HEK293T (cell line): ENCODE measurements around the gene COX6A2.
"Not testable (repeated sequence)": the region's sequence is repeated elsewhere in the genome, so short reads cannot be mapped to it uniquely, and the experiment has no call there.

ENCODE experiments used
- CTCF ChIA-PET: fragments of 350-600 bp; formaldehyde crosslinking; extraction: SDS; loops from one replicate; lab custom pipeline; 2021; ENCODE audit warnings: antibody characterized with exemption, inconsistent platforms; lab: Yijun Ruan, JAX
- POLR2A ChIA-PET: fragments of 350-600 bp; formaldehyde crosslinking; extraction: SDS; loops from one replicate; lab custom pipeline; 2020; ENCODE audit warnings: antibody characterized with exemption, inconsistent platforms; lab: Yijun Ruan, JAX
- DNase-seq: peaks from one replicate; pipeline ENCODE4 v3.0.0; 2012; ENCODE audit warnings: mixed read lengths; ENCODE audit errors: extremely low spot score
- ARNT ChIP-seq: fragments of 450-650 bp; IDR thresholded peaks from 2 replicates; pipeline ENCODE4 v1.6.1; 2017; ENCODE audit warnings: mild to moderate bottlenecking
- BHLHE40 ChIP-seq: fragments of 450-650 bp; IDR thresholded peaks from 2 replicates; pipeline ENCODE4 v1.6.1; 2016; ENCODE audit warnings: mild to moderate bottlenecking, moderate library complexity, borderline replicate concordance
- CTBP1 ChIP-seq: fragments of 450-650 bp; IDR thresholded peaks from 2 replicates; pipeline ENCODE4 v1.6.1; 2016; ENCODE audit warnings: borderline replicate concordance
- ELF4 ChIP-seq: fragments of 450-650 bp; IDR thresholded peaks from 2 replicates; pipeline ENCODE4 v1.6.1; 2017; ENCODE audit warnings: antibody characterized with exemption
- FOXA1 ChIP-seq: fragments of 450-650 bp; IDR thresholded peaks from 2 replicates; pipeline ENCODE4 v1.6.1; 2016; ENCODE audit warnings: mild to moderate bottlenecking
- FOXK2 ChIP-seq: fragments of 450-650 bp; IDR thresholded peaks from 2 replicates; pipeline ENCODE4 v1.6.1; 2016; ENCODE audit warnings: mild to moderate bottlenecking
- FOXM1 ChIP-seq: fragments of 450-650 bp; IDR thresholded peaks from 2 replicates; pipeline ENCODE4 v1.6.1; 2017; ENCODE audit warnings: mild to moderate bottlenecking, borderline replicate concordance
- HDGF ChIP-seq: fragments of 450-650 bp; IDR thresholded peaks from 2 replicates; pipeline ENCODE4 v1.6.1; 2017; ENCODE audit warnings: antibody characterized with exemption, borderline replicate concordance
- L3MBTL2 ChIP-seq: fragments of 450-650 bp; conservative IDR thresholded peaks from 2 replicates; pipeline ENCODE4 v1.6.1; 2016; ENCODE audit warnings: mild to moderate bottlenecking
- LEF1 ChIP-seq: fragments of 450-650 bp; IDR thresholded peaks from 2 replicates; pipeline ENCODE4 v1.6.1; 2017; ENCODE audit warnings: mild to moderate bottlenecking, borderline replicate concordance
- NFRKB ChIP-seq: fragments of 450-650 bp; IDR thresholded peaks from 2 replicates; pipeline ENCODE4 v1.6.1; 2016; ENCODE audit warnings: mild to moderate bottlenecking, moderate library complexity
- SP1 ChIP-seq: fragments of 450-650 bp; IDR thresholded peaks from 2 replicates; pipeline ENCODE4 v1.6.1; 2017
- SUZ12 ChIP-seq: fragments of 450-650 bp; IDR thresholded peaks from 2 replicates; pipeline ENCODE4 v1.6.1; 2016; ENCODE audit warnings: mild to moderate bottlenecking
- TARDBP ChIP-seq: fragments of 450-650 bp; IDR thresholded peaks from 2 replicates; pipeline ENCODE4 v1.6.1; 2016
- ZNF384 ChIP-seq: fragments of 450-650 bp; IDR thresholded peaks from 2 replicates; pipeline ENCODE4 v1.6.1; 2016
- TF ChIP-seq, protein P1 (sequence below): fragments of 450-650 bp; IDR thresholded peaks from 2 replicates; pipeline ENCODE4 v1.6.1; 2016

COX6A2 gene

DNA sequence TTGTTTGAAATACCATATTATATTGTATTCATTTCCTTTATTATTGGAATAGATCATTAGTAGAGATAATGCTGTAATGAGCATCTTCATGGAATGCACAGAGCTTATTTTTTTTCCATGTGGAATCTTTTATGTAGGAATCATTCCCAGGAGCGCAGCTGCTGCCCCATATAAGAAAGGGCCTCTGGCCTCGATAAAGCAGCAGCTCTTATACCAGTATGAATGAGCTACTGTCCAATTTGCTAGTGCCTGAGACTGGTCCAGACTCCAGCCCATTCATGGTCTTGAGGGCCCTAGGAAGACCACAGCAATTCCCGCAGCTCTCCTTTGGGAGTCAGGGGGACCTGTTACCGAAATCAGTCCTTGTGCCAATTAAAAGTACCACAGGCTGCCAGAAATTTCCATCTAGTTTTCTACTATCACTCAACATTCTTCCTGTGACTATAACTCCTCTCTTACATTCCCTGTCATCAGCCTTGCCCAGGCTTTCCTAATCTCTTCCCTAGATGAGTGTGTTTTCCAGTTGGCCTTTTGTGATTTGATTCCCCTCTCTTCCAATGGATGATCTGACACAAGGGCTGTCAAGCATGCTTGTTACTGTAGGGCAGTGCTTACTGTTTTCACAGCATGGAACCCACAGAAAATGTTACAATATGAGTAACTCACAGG, 12.5 kb upstream of the COX6A2 start:
- POLR2A ChIA-PET, result no interaction called here
- CTCF ChIA-PET, result interaction anchor here (0.5 to 0.6 kb wide), 2 partner anchors 15 kb away, joined by 3 to 4 read pairs; no protein-coding TSS in a partner anchor

GRCh38 chr16:31439519-31439918, 11.4 kb upstream of the COX6A2 start:
- ChIA-PET POLR2A (no interaction called here), CTCF (no interaction called here)
- DNase-seq, result no peak
- no peak for TF ChIP-seq FOXM1
- no peak for TF ChIP-seq HDGF
- TF ChIP-seq L3MBTL2, result no peak
- TF ChIP-seq ARNT, result no peak
- TF ChIP-seq FOXK2, result no peak

More for the DNA sequence above, 12.5 kb upstream of the COX6A2 start:
- no peak for DNase-seq
- no peak for TF ChIP-seq LEF1
- no peak for TF ChIP-seq ZNF384
- no peak for TF ChIP-seq FOXA1
- no peak for TF ChIP-seq SP1
- TF ChIP-seq NFRKB, result no peak
- no peak for TF ChIP-seq HDGF
- no peak for TF ChIP-seq ELF4
- no peak for TF ChIP-seq FOXK2
- TF ChIP-seq, protein P1, sequence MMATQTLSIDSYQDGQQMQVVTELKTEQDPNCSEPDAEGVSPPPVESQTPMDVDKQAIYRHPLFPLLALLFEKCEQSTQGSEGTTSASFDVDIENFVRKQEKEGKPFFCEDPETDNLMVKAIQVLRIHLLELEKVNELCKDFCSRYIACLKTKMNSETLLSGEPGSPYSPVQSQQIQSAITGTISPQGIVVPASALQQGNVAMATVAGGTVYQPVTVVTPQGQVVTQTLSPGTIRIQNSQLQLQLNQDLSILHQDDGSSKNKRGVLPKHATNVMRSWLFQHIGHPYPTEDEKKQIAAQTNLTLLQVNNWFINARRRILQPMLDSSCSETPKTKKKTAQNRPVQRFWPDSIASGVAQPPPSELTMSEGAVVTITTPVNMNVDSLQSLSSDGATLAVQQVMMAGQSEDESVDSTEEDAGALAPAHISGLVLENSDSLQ, result no peak
- no peak for TF ChIP-seq L3MBTL2
- TF ChIP-seq TARDBP, result no peak

DNA sequence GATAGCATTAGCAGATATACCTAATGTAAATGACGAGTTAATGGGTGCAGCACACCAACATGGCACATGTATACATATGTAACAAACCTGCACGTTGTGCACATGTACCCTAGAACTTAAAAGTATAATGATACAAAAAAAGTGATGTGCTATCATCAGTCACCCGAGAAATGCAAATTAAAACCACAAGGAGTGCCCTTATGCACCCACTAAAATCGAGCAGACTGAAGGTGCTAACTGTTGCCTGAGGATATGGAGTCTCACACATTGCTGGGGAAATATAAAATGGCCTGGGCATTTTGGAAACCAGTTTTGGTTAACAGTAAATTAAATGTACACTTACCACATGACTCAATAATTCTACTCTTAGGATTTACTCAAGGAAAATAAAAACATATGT, 10.9 kb upstream of the COX6A2 start:
- POLR2A ChIA-PET, DNase-seq, CTCF ChIA-PET: not testable (repeated sequence)

- CTCF ChIA-PET, result no interaction called here
- DNase-seq, result no peak
Measured at GRCh38 chr16:31438414-31438813, 10.3 kb upstream of the COX6A2 start.

DNA sequence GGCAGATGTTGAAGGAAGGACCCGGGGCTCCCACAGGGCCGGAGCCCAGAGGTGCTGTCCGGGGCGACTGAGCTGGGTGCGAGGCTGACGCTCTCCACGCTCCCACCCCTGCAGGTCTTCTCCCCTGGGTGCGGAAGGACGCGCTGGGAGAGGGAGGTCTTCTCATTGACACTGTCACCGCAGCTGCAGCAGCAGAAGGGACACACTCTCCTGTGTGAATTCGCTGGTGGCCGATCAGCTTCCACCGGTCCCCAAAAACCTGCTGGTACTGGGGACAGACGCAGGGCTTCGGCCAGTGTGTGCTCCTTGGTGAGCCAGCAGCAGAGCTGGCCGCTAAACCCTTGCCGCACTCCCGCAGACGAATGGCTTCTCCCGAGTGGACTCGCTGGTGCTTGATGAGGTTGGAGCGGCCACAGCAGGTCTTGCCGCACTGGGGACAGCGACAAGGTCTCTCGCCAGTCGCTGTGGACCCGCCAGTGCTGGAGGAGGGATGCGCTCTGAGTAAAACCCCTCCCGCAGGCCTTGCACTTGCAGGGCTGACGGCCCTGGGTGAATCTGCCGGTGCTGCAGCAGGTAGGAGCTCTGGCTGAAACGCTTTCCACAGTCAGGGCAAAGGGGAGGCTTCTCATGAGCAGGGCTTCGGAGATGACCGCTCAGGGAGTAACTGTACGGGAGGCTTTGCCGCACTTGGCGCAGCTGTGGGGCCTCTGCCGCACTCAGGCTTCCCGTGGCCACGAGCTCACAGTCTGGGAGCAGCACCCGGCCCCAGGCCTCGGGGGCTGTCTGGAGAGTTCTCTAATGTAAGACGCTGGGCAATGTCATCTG, 8.3 kb upstream of the COX6A2 start:
- no peak for DNase-seq
- POLR2A ChIA-PET, result no interaction called here
- CTCF ChIA-PET, result no interaction called here
- no peak for TF ChIP-seq ZNF384
- no peak for TF ChIP-seq CTBP1
- TF ChIP-seq SP1, result no peak
- TF ChIP-seq L3MBTL2, result no peak

More at GRCh38 chr16:31438414-31438813, 10.3 kb upstream of the COX6A2 start:
- TF ChIP-seq FOXK2, result no peak
- POLR2A ChIA-PET, result no interaction called here

- no peak for TF ChIP-seq FOXK2
- no peak for TF ChIP-seq SP1
- TF ChIP-seq L3MBTL2, result no peak
- TF ChIP-seq, protein P1, result no peak
- TF ChIP-seq HDGF, result no peak
- no peak for TF ChIP-seq NFRKB
- TF ChIP-seq FOXM1, result no peak
- TF ChIP-seq ARNT, result no peak
- no peak for TF ChIP-seq TARDBP
- TF ChIP-seq LEF1, result no peak
- TF ChIP-seq ZNF384, result no peak
- no peak for TF ChIP-seq SUZ12
- no peak for TF ChIP-seq BHLHE40
- no peak for TF ChIP-seq CTBP1
- no peak for TF ChIP-seq FOXA1
- no peak for TF ChIP-seq ELF4
- ChIA-PET CTCF (no interaction called here), POLR2A (no interaction called here)
- DNase-seq, result no peak
Measured at GRCh38 chr16:31435341-31436220, 7.4 kb upstream of the COX6A2 start.
